HG02623 (cell line): ENCODE measurements around the gene CDH13.

Experiments
- ATAC-seq: cut with Tn5 transposase; IDR thresholded peaks from one replicate; pipeline ENCODE4 v1.9.1; 2021; ENCODE audit warnings: moderate library complexity; ENCODE audit not compliant: unreplicated experiment

Gene CDH13

GRCh38 chr16:82833378-82833993, 206.7 kb downstream of the CDH13 start:
- no peak for ATAC-seq

- ATAC-seq: no peak
Observed at GRCh38 chr16:82834151-82834815, 207.5 kb downstream of the CDH13 start.

- no peak for ATAC-seq
Observed at GRCh38 chr16:82835487-82836155, 208.9 kb downstream of the CDH13 start.

- no peak for ATAC-seq
Observed at GRCh38 chr16:82841108-82841507, 214.3 kb downstream of the CDH13 start.

GRCh38 chr16:82843606-82844271, 217.0 kb downstream of the CDH13 start:
- ATAC-seq: no peak

GRCh38 chr16:82845116-82845515, 218.3 kb downstream of the CDH13 start:
- ATAC-seq: no peak

- no peak for ATAC-seq
Observed at GRCh38 chr16:82846806-82847205, 220.0 kb downstream of the CDH13 start.

GRCh38 chr16:82848013-82848412, 221.2 kb downstream of the CDH13 start:
- ATAC-seq: no peak

- no peak for ATAC-seq
Observed at GRCh38 chr16:82852388-82853008, 225.7 kb downstream of the CDH13 start.

- ATAC-seq: no peak
Observed at GRCh38 chr16:82855471-82855870, 228.7 kb downstream of the CDH13 start.

- no peak for ATAC-seq
Observed at GRCh38 chr16:82857693-82858365, 231.1 kb downstream of the CDH13 start.

- no peak for ATAC-seq
Observed at GRCh38 chr16:82859662-82860061, 232.9 kb downstream of the CDH13 start.

- ATAC-seq: no peak
Observed at GRCh38 chr16:82860071-82860470, 233.3 kb downstream of the CDH13 start.

- ATAC-seq: no peak
Observed at GRCh38 chr16:82862057-82862456, 235.3 kb downstream of the CDH13 start.

- no peak for ATAC-seq
Observed at GRCh38 chr16:82864332-82865040, 237.7 kb downstream of the CDH13 start.

- no peak for ATAC-seq
Observed at GRCh38 chr16:82865412-82865811, 238.6 kb downstream of the CDH13 start.

GRCh38 chr16:82867485-82867884, 240.7 kb downstream of the CDH13 start:
- no peak for ATAC-seq

GRCh38 chr16:82874271-82874670, 247.5 kb downstream of the CDH13 start:
- ATAC-seq: no peak

- no peak for ATAC-seq
Observed at GRCh38 chr16:82874672-82875071, 247.9 kb downstream of the CDH13 start.

- ATAC-seq: no peak
Observed at GRCh38 chr16:82876951-82877350, 250.2 kb downstream of the CDH13 start.
